HCEC 1CT (cell line): Measurements from ENCODE around the gene CEP104.

Experiments
- DNase-seq: peaks from one replicate; pipeline ENCODE4 v3.0.0-alpha.2; 2017

CEP104 gene

GRCh38 chr1:3856923-3857790, at the start of gene CEP104, which contains the start of gene DFFB:
TSS of gene CEP104 (minus strand) at chr1:3857211. CDS start at chr1:3852407, 4,804 bp downstream.
TSS of gene DFFB (plus strand) at chr1:3857476. CDS start at chr1:3857604, 128 bp downstream.
- DNase-seq, result peak; percentile 73

- DNase-seq, result no peak
Observed at GRCh38 chr1:3906672-3907020, 49.6 kb upstream of the CEP104 start.

GRCh38 chr1:3905953-3906671, 49.1 kb upstream of the CEP104 start:
- no peak for DNase-seq

GRCh38 chr1:3905266-3905952, 48.4 kb upstream of the CEP104 start:
- DNase-seq, result no peak

- DNase-seq, result no peak
Observed at GRCh38 chr1:3904843-3905185, 47.8 kb upstream of the CEP104 start.

GRCh38 chr1:3904006-3904842, 47.2 kb upstream of the CEP104 start:
- no peak for DNase-seq

DNA sequence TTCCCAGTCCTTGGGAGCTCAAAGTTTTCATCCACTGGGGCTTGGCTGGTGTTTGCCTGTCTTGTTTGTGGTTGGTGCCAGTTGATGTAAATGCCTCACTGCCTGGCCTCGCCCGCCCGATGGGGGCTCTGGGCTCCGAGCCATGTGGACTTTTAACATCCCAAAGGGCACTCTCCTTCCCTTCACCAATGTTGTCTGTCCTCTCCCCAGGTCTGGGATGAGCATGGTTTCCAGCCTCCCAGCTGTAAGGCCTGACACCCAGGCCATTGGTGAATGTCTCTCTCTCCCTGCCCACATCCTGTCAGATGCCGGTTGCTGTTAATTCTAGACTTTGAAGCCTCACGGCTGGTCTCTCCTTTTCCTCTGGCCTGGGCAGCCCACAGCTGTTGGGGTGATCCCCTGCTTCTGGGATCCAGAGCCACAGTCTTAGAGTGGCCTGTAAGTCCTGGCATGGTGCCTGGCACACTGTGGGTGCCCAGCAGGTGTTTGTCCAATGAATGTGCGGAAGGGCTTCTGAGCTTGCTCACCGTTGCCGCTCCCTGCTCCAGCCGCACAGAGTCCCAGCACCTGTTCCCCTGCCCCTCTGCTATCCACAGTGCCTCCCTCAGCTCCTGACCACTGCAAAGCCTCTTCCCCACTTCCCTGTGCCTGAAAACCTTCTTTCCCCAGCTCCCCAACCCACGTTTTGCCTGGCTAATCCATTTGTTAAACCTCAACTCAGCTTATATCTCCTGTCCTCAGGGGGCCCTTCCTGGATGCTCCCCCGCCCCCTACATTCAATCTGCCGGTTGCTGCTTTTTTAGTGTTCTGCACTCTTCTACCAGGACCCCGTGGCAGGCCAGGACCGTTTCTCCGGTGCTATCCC, 46.4 kb upstream of the CEP104 start:
- no peak for DNase-seq

GRCh38 chr1:3902571-3903091, 45.6 kb upstream of the CEP104 start:
- no peak for DNase-seq

DNA sequence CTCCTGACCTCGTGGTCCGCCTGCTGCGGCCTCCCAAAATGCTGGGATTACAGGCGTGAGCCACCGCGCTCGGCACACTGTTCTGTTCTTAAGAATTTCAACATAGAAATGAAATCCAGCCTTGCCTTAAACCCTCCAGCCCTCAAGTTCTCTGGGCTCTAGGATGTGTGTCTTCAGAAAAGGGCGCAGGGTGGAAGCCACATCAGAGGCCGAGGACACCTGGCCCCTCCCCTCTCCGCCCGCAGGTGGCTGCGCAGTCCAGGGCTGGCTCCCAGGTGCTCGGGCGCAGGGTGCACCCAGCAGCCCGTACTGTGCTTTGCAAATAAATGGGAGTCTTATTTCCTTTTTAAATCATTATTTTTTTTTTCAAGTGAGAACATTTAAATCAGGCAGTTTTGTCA, 45.1 kb upstream of the CEP104 start:
- no peak for DNase-seq

GRCh38 chr1:3900969-3901529, 44.0 kb upstream of the CEP104 start:
- DNase-seq, result peak; percentile 93

- peak; percentile 96 for DNase-seq
Observed at GRCh38 chr1:3900150-3900968, 43.3 kb upstream of the CEP104 start, which contains the start of gene C1orf174. TSS of gene C1orf174 (minus strand) at chr1:3900272. CDS start at chr1:3900186, 86 bp downstream.

- DNase-seq, result peak; percentile 5
Observed at GRCh38 chr1:3899754-3900149, 42.7 kb upstream of the CEP104 start.

GRCh38 chr1:3898994-3899753, 42.2 kb upstream of the CEP104 start:
- DNase-seq, result no peak

DNA sequence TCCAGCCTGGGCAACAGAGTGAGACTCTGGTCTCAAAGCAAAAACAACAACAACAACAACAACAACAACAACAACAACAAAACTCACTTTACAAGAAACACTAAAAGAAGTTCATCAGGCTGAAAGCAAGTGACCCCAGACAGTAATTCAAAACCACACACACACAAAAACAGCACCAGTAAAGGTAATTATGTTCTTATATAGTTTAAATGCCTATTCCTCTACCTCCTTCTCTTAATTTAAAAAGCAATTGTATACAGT, 41.4 kb upstream of the CEP104 start:
- DNase-seq, result no peak

DNA sequence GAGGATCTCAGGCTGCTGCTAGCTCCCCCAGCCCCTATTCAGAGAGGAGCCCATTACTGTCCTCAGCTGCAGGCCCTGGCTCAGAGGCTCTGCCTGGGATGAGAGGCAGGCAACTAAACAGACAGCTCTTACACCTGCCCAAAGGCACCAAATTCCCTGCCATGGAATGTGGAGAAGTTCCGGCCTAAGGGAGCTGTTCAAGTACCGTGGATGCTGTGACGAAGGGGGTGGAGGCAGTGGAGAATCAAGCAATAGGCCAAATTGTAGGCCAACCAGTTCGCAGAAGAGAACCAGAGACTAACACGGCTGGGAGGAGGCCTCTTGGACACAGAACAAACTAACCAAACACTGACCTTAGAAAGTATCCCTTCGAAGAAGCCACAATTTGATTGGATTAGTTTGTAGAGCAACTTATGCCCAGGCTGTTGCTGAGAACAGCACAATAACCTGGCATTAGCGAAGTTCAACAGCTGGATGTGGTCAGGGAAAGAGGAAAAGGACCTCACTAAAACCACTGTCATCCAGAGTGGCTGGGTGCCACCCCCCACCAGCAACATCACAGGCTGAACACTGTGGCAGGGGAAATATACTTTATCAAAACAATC, 39.5 kb upstream of the CEP104 start:
- DNase-seq, result no peak

- DNase-seq, result no peak
Observed at GRCh38 chr1:3895951-3896325, 38.9 kb upstream of the CEP104 start.

GRCh38 chr1:3895279-3895950, 38.4 kb upstream of the CEP104 start:
- DNase-seq, result no peak

DNA sequence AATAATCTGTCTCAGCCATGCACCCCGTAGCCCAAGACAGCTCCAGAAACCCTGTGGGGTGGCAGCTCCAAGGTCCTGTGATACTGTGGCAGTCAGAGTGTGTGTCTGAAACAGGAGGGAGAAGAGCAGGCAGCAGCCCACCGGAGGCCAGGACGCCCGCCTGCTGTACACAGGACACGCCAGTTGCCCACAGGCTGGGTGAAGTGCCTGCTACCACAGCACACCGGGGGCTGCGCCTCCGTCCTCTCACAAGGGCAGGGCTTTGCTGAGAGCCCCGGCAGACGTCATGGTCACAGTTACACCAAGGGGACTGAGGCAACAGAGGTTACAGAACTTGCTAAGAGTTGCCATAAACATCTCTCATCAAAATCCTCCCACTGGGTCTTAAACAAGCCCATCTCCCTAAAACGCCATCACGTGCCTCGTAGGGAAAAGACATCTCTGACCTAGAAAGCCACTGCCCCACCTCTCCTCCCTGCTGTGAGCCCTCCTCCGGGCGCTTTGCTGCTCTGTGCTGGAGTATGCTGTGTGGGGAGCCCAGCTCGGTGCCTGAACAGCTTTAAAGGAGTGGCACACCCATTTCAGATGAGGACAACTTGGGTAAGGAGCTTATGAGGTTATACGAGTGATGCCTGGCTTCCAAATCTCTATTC, 37.7 kb upstream of the CEP104 start:
- DNase-seq, result no peak
